Tibial nerve (tissue), 3 donors: ENCODE results near the gene SDK1.

Experiments used
- EP300 ChIP-seq, 2 donors: sonication (generic); formaldehyde crosslinking; IDR thresholded peaks; one replicate each; pipeline ENCODE4 v1.6.1; 2017; ENCODE audit warnings: antibody characterized with exemption in 2 of 2, mild to moderate bottlenecking in 1 of 2
- POLR2A ChIP-seq, 2 donors: fragments of 450-650 bp; IDR thresholded peaks; one replicate each; pipeline ENCODE4 v1.6.1; 2017; ENCODE audit warnings: antibody characterized with exemption in 2 of 2, mild to moderate bottlenecking in 2 of 2, moderate library complexity in 2 of 2

- TF ChIP-seq EP300 (IDR thresholded peaks at IDR 0.05) (no peak), POLR2A (IDR thresholded peaks at IDR 0.05) (no peak)
Measured at GRCh38 chr7:4003503-4003902, 702.5 kb downstream of the SDK1 start.
